GM19328 (cell line): ENCODE measurements around the gene DSC3.
"Not testable (repeated sequence)": the region's sequence is repeated elsewhere in the genome, so short reads cannot be mapped to it uniquely, and the experiment has no call there.

Experiments used
- ATAC-seq: cut with Tn5 transposase; IDR thresholded peaks from one replicate; pipeline ENCODE4 v1.9.1; 2021; ENCODE audit warnings: mild to moderate bottlenecking, moderate library complexity; ENCODE audit not compliant: unreplicated experiment

Gene DSC3

DNA sequence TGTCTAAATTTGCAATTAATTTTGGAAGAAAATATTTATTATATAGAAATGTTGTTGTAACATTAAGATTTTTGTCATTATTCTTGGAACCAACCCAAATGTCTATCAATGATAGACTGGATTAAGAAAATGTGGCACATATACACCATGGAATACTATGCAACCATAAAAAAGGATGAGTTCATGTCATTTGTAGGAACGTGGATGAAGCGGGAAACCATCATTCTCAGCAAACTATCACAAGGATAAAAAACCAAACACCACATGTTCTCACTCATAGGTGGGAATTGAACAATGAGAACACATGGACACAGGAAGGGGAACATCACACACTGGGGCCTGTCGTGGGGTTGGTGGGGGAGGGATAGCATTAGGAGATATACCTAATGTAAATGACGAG is 64.5 kb downstream of the DSC3 start:
- ATAC-seq = not testable (repeated sequence)

DNA sequence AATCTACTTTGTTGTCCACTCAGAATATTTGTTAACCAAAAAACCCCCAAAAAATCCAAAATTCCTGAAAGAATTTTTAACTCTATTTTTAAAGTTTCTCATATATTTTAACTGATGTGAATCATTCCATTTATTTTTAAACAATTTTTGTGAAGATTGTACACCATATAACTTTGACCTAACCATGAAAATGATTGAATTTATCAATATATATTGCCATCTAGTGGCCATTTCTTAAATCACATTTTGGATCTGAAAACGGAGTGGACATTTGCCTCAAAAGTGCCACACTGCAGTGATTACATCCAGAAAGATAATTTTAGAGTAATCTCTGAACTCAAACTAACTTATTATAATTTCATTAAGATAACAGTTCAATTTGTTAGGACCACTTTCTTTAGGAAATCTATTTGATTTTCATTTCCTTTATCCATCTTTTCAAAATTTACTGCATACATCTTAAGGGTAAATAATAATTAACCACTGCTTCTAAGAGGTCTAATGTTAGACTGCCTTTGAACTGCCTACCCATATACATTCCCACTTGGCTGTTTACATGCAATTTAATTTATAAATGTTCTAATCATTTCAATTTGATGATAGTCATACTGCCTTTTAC is 71.1 kb downstream of the DSC3 start:
- no peak for ATAC-seq

DNA sequence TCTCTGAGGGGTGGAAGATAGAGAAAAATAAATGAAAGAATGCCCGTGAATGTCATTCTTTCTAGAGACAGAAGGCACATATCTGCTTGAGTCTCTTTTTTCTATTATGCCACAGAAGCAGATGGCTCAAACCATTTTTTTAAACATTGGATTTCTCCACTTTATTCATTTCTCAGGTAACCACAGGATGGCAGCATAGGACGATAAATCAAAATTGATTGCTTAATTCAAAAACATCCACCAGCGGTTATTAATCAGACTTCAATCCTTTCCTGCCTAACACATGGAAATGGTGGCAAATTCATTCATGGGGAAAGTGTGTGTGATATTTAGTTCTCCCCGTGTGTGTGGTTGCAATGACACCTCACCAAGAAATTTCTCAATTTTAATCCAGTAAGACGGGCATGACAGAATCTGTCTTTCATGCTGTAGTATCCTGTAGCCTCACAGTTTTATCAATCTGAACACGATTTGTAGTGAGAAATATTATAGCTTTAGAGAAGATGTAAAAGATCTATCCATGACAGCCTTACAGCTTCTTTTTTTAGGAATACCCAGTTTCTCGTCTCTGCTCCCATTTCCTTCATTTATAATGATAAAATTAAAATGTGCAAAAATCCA is 72.2 kb downstream of the DSC3 start:
- no peak for ATAC-seq

DNA sequence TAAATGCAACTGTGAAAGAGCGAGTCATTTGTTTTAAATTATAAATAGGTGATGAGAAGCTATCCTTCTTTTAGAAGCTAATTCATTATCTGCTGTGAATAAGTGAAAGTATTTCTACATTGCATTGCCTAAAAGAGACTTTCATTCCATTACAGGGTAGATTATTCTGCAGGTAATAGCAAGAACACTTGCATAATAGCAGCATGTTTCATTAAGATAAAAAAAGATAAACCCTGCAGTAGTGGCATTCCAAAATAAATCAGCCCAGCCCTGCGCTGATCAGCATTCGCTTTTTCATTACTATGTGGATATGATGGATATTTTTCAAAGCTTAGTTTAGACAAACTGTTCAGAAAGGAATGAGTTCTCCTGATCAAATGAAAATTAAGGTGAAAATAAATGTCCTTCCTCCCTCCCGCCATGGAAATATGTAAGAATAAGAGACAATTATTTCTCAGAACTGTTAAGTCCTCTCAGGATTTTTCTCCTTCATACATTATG is 72.8 kb downstream of the DSC3 start:
- ATAC-seq = no peak

DNA sequence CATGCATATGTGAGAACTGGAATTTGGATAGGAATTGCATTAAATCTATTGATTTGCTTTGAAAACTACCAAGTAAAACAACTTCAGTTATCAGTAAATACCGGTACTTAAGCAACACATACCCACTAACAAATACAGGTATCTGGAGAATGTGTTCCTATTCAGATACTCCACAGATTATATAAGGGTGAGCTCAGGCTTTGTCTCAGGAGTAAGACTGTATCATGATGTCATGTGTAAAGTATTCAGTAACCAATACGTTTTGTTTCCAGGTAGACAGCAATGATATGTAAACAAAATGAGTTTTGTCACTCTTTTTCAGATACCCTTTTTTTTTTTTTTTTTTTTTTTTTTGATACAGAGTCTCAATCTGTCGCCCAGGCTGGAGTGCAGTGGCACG is 74.8 kb downstream of the DSC3 start:
- no peak for ATAC-seq

DNA sequence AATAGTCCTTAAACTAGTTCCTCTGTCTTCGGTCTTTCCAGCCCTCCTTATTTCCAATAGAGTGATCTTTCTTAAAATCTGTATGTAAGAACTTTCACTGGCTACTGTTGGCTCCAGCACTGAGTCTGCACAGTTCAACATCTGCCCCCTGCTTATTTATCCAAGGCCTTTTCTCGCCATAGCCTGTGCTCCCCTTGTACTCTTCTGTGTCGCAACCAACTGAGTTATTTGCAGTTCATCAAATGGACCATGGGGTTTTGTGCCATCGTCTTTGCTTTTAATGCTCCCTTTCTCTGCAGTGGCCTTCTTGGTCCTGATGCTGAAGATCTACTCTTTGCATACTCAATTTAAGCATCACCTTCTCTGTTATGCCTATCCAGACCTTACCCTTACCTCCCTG is 77.3 kb downstream of the DSC3 start:
- ATAC-seq = no peak

DNA sequence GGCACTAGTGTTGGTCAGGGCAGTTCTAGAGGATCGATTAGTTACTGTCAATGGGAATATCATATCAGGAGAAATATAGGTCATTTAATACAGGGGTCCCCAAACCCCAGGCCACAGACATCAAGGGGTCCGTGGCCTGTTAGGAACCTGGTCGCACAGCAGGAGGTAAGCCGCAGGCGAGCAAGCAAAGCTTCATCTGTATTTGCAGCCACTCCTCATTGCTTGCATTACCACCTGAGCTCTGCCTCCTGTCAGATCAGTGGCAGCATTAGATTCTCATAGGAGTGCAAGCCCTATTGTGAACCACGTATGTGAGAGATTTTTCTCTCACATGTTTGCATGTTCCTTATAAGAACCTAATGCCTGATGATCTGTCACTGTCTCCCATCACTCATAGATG is 81.9 kb downstream of the DSC3 start:
- no peak for ATAC-seq

DNA sequence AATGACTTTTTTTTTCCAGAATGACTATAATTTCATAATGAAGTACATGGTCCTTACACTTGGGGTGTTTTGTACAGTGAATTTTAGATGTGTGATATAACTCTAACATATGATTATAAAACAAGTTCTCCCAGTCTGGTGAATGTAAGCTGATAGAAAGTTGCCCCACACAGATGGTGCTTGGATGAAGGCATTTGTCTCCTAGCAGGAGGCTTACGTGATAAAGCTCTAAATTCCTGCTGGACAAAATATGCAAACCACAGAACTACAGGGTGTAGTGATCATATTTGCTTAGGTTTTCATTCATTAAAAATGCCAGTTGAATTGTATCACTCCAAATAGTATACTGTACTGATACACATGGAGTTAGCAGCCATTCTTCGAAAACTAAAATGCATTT is 85.5 kb downstream of the DSC3 start:
- ATAC-seq = no peak

DNA sequence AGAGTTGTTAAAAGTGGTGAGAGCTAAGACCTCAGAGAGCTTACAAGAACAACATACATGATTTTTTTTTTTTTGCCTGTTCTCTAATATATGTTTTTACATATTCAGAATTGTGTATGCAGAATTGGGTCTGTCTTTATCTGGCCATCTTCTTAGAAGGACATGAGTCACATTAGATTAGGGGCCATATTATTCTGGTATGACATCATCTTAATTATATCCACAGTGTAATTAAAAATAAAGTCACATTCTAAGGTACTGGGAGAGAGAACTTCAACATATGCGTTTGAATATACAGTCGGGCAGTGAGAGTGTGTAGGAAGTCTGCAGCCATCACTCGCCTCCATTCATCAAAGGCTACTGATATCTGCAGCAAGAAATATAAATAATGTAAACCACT is 88.3 kb downstream of the DSC3 start:
- no peak for ATAC-seq

DNA sequence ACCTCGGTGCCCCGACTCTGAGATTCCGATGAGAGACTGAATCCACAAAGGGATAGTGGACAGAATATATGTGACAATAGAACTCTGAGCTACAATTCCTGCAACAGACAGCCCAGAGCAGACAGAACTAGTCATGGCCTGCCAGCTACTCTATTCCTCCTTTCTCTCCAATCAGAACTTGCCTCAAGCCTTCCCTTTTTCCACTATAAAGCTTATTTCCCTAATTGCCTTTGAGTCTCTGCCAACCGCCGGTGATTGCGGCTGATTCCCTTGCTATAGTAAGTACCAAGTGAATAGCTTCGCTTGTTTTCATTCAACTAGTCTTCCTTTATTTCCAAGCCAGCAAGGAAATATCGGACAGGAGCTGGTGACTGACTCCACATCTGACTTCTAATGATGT is 96.8 kb downstream of the DSC3 start:
- ATAC-seq = no peak

DNA sequence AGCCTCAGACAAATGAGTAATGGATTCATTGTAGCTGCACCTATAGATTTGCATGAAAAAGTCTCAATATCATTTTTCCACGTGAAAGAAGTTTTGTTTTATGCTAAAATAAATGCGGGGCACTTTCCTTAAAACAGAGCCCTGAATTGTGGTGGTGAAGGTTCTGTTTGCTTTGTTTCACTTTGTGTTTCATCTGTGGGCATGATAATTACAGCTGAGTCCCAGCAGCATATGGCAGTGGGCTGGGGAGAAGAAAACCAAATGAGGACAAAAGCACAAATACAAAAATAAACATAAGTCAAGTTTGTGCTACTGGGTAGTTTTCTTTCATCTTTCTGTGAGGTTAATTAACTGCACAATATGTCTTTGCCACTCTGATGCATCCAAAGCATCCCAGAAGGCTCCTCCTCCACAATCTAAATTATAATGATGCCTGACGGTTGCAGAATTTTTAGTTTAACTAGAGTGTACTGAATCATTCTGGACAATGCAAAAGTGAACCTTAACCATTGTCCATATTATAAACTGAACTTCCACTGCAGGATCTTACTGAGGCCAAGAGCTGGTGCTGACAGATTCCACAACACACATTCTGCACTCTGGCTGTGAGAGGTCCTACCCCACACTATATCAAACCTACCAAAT is 97.6 kb downstream of the DSC3 start:
- ATAC-seq = no peak

DNA sequence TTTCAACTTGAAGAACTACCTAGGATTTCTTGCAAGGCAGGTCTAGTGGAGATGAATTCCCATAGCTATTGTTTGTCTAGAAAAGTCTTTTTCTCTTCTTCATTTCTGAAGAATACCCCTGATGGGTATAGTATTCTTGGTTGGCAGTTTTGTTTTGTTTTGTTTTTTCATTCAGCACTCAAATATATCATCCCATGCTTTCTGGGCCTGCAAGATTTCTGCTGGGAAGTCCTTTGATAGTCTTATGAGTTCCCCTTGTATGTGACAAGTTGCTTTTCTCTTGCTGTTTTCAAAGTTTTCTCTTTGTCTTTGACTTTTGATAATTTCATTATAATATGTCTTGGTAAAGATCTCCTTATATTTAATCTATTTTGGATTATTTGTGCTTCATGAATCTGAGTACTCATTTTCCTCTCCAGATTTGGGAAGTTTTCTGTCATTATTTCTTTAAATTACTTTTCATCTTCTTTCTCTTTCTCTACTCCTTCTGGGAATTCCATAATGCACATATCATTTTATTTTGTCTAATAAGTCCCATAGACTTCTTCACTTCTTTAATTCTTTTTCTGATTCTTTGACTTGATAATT is 101.5 kb downstream of the DSC3 start:
- no peak for ATAC-seq
